Type B pancreatic cell (in vitro differentiated cells): ENCODE measurements around the gene SLC29A3. TPM values are rescaled to one million over a fixed set of nuclear protein-coding genes. Genes with fewer than 3 reads are reported as not detected.

ENCODE experiments used
- DNase-seq: peaks from one replicate; pipeline ENCODE4 v3.0.0; 2021; ENCODE audit warnings: mixed read lengths; ENCODE audit not compliant: unreplicated experiment; ENCODE audit errors: extremely low spot score
- H3K27ac Mint-ChIP-seq: 2 replicates; pipeline ENCODE4 v1.8.0; 2021; ENCODE audit warnings: mild to moderate bottlenecking, mixed read lengths
- H3K27me3 Mint-ChIP-seq: 2 replicates; pipeline ENCODE4 v1.8.0; 2021; ENCODE audit warnings: mixed read lengths
- H3K36me3 Mint-ChIP-seq: 2 replicates; pipeline ENCODE4 v1.8.0; 2021; ENCODE audit warnings: mixed read lengths
- H3K4me1 Mint-ChIP-seq: one replicate; pipeline ENCODE4 v1.8.0; 2021; ENCODE audit warnings: mixed read lengths; ENCODE audit not compliant: unreplicated experiment
- H3K4me3 Mint-ChIP-seq: 2 replicates; pipeline ENCODE4 v1.8.0; 2021; ENCODE audit warnings: mild to moderate bottlenecking, mixed read lengths
- H3K9me3 Mint-ChIP-seq: 2 replicates; pipeline ENCODE4 v1.8.0; 2021; ENCODE audit warnings: mixed read lengths
- total RNA-seq: library from RNA; stranded (reverse); gene quantifications from 2 replicates; pipeline ENCODE4 v1.2.1, GENCODE V29; 2021; ENCODE audit warnings: low replicate concordance
- TF ChIP-seq, protein P1 (sequence below): fragments of 200-600 bp; sonication (generic); conservative IDR thresholded peaks from 2 replicates; pipeline ENCODE4 v1.5.0; 2021; ENCODE audit warnings: antibody characterized with exemption, mild to moderate bottlenecking

The SLC29A3 gene
- total RNA-seq, 1 donor from 2014 or later = 8.8 TPM

DNA sequence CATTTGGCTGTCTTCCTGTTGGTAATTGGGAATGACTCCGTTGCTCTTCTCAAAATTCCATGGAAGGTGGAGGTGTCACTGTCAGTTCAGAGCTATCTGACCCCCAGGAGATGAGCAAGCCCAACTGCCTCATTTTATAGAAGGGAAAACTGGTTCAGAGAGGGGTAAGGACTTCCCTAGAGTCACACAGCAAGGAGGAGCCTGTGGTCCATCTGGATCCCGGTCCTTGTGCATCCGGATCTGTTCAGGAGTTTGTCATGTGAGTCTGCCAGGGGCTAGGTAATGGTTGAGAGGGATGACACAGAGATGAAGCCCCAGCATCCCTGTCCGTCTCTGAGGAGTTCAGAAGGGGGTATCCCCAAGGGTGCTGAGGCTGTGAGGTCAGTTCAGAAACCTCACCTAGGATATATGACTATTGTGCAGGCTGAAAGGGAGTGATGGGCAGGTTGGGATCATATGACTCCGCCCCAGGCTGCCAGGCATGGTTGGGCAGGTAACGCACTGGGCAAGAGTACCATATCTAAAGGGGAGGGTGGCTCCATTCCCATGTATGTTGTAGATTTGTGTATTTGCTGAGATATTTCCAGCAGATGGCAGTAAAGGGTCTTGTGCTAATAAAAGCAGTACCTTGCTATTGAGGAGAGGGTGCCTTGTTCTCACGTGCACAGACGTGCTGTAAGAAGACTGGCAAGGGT, 16.0 kb upstream of the SLC29A3 start:
- Mint-ChIP-seq H3K27me3 (peaks cover 3% of the 10 kb centered on the region), H3K4me3 (peak overlapping the region; percentile 25), H3K36me3 (peaks cover 3% of the 10 kb centered on the region), H3K27ac (no peak overlapping the region), H3K9me3 (no peaks in the 10 kb centered on the region), H3K4me1 (peaks cover 10% of the 10 kb centered on the region)
- TF ChIP-seq, protein P1, sequence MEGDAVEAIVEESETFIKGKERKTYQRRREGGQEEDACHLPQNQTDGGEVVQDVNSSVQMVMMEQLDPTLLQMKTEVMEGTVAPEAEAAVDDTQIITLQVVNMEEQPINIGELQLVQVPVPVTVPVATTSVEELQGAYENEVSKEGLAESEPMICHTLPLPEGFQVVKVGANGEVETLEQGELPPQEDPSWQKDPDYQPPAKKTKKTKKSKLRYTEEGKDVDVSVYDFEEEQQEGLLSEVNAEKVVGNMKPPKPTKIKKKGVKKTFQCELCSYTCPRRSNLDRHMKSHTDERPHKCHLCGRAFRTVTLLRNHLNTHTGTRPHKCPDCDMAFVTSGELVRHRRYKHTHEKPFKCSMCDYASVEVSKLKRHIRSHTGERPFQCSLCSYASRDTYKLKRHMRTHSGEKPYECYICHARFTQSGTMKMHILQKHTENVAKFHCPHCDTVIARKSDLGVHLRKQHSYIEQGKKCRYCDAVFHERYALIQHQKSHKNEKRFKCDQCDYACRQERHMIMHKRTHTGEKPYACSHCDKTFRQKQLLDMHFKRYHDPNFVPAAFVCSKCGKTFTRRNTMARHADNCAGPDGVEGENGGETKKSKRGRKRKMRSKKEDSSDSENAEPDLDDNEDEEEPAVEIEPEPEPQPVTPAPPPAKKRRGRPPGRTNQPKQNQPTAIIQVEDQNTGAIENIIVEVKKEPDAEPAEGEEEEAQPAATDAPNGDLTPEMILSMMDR = peak; percentile 73
- no peak for DNase-seq

DNA sequence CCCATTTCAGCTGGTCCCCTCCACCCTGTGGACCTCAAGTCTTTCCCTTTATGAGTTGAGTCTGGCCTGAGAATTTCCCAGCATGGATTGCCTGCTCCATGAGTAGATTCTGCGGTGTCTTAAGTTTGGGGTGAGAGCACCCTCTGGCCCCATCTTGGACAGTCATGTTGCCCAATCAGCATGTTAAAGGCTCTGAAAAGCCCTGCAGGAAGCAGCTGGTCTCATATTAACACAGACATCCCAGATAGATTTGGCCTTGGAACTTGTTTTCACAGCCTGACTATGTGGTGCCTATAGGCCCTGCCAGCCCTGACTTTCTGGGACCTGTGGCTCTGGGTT, 15.5 kb upstream of the SLC29A3 start:
- H3K27me3 Mint-ChIP-seq = peaks cover 3% of the 10 kb centered on the region
- H3K4me1 Mint-ChIP-seq = peaks cover 10% of the 10 kb centered on the region
- TF ChIP-seq, protein P1 = peak; percentile 16
- peaks cover 3% of the 10 kb centered on the region for H3K36me3 Mint-ChIP-seq
- no peak overlapping the region for H3K27ac Mint-ChIP-seq
- no peaks in the 10 kb centered on the region for H3K9me3 Mint-ChIP-seq
- H3K4me3 Mint-ChIP-seq = no peak overlapping the region
- no peak for DNase-seq

DNA sequence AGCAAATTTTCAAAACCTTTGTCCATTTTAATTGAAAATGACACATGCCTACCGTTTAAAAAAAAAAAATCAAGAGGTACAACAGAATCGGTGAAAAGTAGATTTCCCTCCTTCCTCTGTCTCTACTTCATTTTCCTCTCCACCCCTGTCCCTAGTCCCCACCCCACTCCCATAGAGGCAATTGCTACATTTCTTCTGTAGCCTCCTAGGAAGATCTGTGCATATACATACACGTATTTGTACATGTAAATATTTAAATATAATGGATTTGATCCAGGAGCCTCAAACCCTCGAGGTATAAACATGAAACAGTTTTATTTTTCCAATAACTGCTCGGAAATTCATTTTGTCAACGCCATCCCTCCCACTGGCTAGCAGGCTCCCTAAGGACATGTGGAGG, 14.1 kb upstream of the SLC29A3 start:
- H3K36me3 Mint-ChIP-seq = peaks cover 3% of the 10 kb centered on the region
- peaks cover 3% of the 10 kb centered on the region for H3K27me3 Mint-ChIP-seq
- H3K4me3 Mint-ChIP-seq = no peak overlapping the region
- no peak for DNase-seq
- no peaks in the 10 kb centered on the region for H3K9me3 Mint-ChIP-seq
- TF ChIP-seq, protein P1 = no peak
- no peak overlapping the region for H3K27ac Mint-ChIP-seq
- H3K4me1 Mint-ChIP-seq = peaks cover 15% of the 10 kb centered on the region

DNA sequence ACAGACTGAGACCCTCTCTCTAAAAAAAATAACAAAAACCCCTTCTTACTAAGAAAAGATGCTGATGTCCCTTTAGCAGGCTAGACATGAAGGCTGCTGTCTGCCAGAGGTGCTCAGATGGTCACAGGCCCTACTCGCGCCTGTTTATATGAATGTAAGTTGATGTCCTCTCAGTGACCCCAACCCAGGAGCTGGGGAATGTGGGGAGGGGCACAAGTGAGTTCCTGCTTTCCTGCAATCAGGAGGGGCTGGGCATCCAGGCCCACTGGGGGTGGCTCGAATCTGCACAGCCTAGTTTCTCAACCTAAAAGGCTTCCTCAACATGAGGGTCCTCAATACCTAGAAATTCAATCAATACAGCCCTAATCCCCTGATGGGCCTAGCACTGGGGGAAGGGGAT, 12.1 kb upstream of the SLC29A3 start:
- no peaks in the 10 kb centered on the region for H3K9me3 Mint-ChIP-seq

DNA sequence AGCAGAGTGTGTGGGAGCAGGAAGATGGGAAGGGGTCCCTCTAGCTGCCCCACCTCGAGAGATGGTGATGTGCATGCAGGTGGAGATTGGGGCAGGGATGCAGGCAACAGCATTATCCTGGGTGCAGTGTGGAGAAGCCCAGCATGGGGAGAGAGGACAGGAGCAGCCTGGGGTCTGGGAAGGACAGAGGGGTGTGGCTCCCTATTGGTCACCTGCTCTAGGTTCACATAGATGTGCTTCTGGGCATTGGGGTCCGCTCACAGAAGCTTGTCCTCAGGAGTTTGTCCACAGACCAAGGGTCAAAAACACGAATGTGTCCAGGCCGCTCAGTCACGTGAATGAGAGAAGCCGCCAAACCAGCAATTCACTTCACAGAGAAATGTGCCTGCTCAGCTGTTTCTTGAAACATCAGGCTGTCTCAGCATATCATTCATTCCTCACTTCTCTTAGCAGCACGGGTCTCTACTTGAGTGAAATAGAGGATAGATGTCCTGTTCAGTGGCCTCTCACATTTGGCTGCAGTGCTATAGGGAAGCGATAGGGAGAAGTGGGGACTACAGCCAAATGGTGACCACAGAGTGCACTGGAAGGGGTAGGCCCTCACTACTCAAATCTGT, 11.5 kb upstream of the SLC29A3 start:
- TF ChIP-seq, protein P1 = no peak
- Mint-ChIP-seq H3K9me3 (no peaks in the 10 kb centered on the region), H3K4me3 (no peak overlapping the region)

More for the DNA sequence above, 12.1 kb upstream of the SLC29A3 start:
- TF ChIP-seq, protein P1 = no peak
- Mint-ChIP-seq H3K27me3 (peaks cover 9% of the 10 kb centered on the region), H3K36me3 (peaks cover 3% of the 10 kb centered on the region), H3K4me1 (peaks cover 16% of the 10 kb centered on the region), H3K27ac (peak overlapping the region; percentile 79), H3K4me3 (no peak overlapping the region)
- DNase-seq = no peak

More for the DNA sequence above, 11.5 kb upstream of the SLC29A3 start:
- Mint-ChIP-seq H3K36me3 (peaks cover 3% of the 10 kb centered on the region), H3K27ac (peak overlapping the region; percentile 79), H3K4me1 (peaks cover 16% of the 10 kb centered on the region), H3K27me3 (peaks cover 9% of the 10 kb centered on the region)
- no peak for DNase-seq
